ENCODE data around the gene UBE2C. TPM values are rescaled to one million over a fixed set of nuclear protein-coding genes. Genes with fewer than 3 reads are reported as not detected.

UBE2C gene
- total RNA-seq, 2 donors from 2014 or later: 139 to 216 TPM

DNA sequence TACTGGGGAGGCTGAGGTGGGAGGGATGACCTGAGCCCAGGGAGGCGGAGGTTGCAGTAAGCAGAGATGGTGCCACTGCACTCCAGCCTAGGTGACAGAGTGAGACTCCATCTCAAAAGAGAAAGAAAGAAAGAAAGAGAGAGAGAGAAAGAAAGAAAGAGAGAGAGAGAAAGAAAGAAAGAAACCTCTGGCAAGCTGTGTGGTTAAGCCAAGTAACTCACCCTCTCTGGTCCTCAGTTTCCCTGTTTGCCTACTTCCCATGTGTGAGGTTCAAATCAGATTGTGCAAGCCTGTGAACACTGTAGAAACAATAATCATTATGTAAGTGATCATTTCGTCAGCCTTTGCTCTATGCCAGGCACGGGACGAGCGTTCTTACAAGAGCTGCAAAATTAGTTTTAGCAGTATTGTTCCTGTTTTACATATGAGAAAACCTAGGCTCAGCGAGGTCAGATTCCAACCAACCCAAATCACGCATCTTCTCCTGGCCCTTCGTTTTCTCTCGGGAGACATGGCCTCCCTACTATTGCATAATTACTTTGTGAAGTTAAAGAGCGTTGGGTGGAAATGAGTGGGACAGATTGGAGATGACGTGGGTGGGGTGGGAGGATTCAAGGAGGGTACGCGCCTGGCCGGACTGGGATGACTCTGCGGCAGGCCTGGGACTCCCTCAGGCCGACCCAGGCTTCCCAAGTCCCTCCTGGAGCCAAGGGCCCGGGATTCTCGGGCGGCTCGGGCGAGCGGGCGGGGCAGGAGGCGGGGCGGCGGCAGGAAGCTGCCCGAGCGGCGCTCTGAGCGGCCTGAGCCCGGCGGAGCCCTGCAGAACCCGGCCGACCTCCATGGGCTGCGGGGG lies 20.8 kb downstream of the UBE2C start, which contains the start of gene SNX21:
TSS of gene SNX21 (plus strand) at position 770 of the 853 bp plus-strand sequence. CDS start 121 bp downstream, outside the sequence.
- Mint-ChIP-seq H3K27ac (peak within 1 kb of the TSS; percentile 95), H3K27me3 (ENCODE audit: insufficient read depth) (no peaks in the 10 kb centered on the region), H3K4me1 (peaks cover 14% of the 10 kb centered on the region), H3K9me3 (no peaks in the 10 kb centered on the region), H3K36me3 (ENCODE audit: low read depth) (peaks cover 3% of the 10 kb centered on the region), H3K4me3 (peak within 1 kb of the TSS; percentile 65)
- H3K4me1 ChIP-seq (ENCODE audit: control insufficient read depth, insufficient read depth, low read length): peaks cover 6% of the 10 kb centered on the region
- TF ChIP-seq, protein P1, sequence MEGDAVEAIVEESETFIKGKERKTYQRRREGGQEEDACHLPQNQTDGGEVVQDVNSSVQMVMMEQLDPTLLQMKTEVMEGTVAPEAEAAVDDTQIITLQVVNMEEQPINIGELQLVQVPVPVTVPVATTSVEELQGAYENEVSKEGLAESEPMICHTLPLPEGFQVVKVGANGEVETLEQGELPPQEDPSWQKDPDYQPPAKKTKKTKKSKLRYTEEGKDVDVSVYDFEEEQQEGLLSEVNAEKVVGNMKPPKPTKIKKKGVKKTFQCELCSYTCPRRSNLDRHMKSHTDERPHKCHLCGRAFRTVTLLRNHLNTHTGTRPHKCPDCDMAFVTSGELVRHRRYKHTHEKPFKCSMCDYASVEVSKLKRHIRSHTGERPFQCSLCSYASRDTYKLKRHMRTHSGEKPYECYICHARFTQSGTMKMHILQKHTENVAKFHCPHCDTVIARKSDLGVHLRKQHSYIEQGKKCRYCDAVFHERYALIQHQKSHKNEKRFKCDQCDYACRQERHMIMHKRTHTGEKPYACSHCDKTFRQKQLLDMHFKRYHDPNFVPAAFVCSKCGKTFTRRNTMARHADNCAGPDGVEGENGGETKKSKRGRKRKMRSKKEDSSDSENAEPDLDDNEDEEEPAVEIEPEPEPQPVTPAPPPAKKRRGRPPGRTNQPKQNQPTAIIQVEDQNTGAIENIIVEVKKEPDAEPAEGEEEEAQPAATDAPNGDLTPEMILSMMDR (conservative IDR thresholded peaks at IDR 0.05): no peak
- no peaks in the 10 kb centered on the region for H3K9me3 ChIP-seq (ENCODE audit: control insufficient read depth, low read length)
- peak; percentile 94 for DNase-seq
- H3K27me3 ChIP-seq (ENCODE audit: control insufficient read depth, insufficient read depth, low read length, poor library complexity, severe bottlenecking): no peaks in the 10 kb centered on the region
- 18 to 90% methylated on average over 5 to 35 of the region's 35 CpGs for WGBS, 2 experiments (ENCODE audit: insufficient coverage in 1 of 2, insufficient read length in 1 of 2)
- peak within 1 kb of the TSS; percentile 42 for H3K27ac ChIP-seq (ENCODE audit: low read depth, low read length)
- peak within 1 kb of the TSS; percentile 79 for H3K4me3 ChIP-seq (ENCODE audit: low read length)
- H3K36me3 ChIP-seq (ENCODE audit: control insufficient read depth, insufficient read depth, low read length): peaks cover 4% of the 10 kb centered on the region
- H3K9ac ChIP-seq (ENCODE audit: extremely low read depth, low read length, poor library complexity, severe bottlenecking): peak within 1 kb of the TSS; percentile 1

DNA sequence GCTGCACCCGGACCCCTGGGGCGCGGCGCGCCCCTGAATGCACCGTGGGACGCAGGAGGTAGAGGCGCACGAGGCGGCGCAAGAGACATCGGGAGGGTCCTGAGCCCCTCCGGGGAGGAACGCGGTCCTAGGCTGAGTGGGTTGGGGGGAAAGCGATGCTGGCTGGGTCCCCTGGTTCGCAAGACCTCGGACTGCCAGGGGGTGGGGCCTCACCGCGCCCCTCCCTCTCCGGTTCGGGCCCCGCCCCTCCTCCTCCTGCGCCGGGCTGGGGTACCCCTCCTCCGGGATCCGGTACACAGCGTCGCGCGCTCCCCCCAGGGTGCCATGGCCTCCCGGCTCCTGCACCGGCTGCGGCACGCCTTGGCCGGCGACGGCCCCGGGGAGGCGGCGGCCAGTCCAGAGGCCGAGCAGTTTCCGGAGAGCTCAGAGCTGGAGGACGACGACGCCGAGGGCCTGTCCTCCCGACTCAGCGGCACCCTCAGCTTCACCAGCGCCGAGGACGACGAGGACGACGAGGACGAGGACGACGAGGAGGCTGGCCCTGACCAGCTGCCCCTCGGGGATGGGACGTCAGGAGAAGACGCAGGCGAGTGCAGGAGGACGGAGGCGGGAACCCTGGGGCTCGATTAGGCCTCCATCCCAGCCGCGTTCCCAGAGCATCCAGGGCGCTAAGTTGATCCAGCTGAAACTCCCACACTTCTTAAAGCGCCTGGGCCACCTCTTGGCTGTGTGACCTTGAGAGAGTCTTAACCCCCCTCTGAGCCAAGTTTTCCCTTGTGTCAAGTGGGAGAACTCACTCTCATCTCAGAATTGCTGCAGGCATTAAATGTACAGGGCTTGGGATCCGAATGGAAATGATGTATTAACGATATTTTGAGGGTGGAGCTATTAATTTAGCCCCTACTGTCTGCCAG lies 21.7 kb downstream of the UBE2C start:
- Histone ChIP-seq H3K4me3 (ENCODE audit: low read length) (peak overlapping the region; percentile 79), H3K27ac (ENCODE audit: low read depth, low read length) (peak overlapping the region; percentile 42), H3K36me3 (ENCODE audit: control insufficient read depth, insufficient read depth, low read length) (peaks cover 4% of the 10 kb centered on the region), H3K9ac (ENCODE audit: extremely low read depth, low read length, poor library complexity, severe bottlenecking) (peak overlapping the region; percentile 1), H3K27me3 (ENCODE audit: control insufficient read depth, insufficient read depth, low read length, poor library complexity, severe bottlenecking) (no peaks in the 10 kb centered on the region), H3K9me3 (ENCODE audit: control insufficient read depth, low read length) (no peaks in the 10 kb centered on the region), H3K4me1 (ENCODE audit: control insufficient read depth, insufficient read depth, low read length) (peaks cover 6% of the 10 kb centered on the region)
- no peaks in the 10 kb centered on the region for H3K27me3 Mint-ChIP-seq (ENCODE audit: insufficient read depth)
- H3K9me3 Mint-ChIP-seq: no peaks in the 10 kb centered on the region
- TF ChIP-seq, protein P1 (conservative IDR thresholded peaks at IDR 0.05): no peak
- H3K36me3 Mint-ChIP-seq (ENCODE audit: low read depth): peaks cover 5% of the 10 kb centered on the region
- H3K27ac Mint-ChIP-seq: peak overlapping the region; percentile 81
- H3K4me1 Mint-ChIP-seq: peaks cover 14% of the 10 kb centered on the region
- DNase-seq: peak; percentile 93
- H3K4me3 Mint-ChIP-seq: peak overlapping the region; percentile 65
- 9 to 11% methylated on average over 33 to 71 of the region's 71 CpGs for WGBS, 2 experiments (ENCODE audit: insufficient coverage in 1 of 2, insufficient read length in 1 of 2)

GRCh38 chr20:45834797-45835161 lies 22.3 kb downstream of the UBE2C start:
- Histone ChIP-seq H3K27me3 (ENCODE audit: control insufficient read depth, insufficient read depth, low read length, poor library complexity, severe bottlenecking) (no peaks in the 10 kb centered on the region), H3K9me3 (ENCODE audit: control insufficient read depth, low read length) (no peaks in the 10 kb centered on the region), H3K4me1 (ENCODE audit: control insufficient read depth, insufficient read depth, low read length) (peaks cover 6% of the 10 kb centered on the region), H3K9ac (ENCODE audit: extremely low read depth, low read length, poor library complexity, severe bottlenecking) (no peak overlapping the region), H3K4me3 (ENCODE audit: low read length) (peak overlapping the region; percentile 79), H3K36me3 (ENCODE audit: control insufficient read depth, insufficient read depth, low read length) (peaks cover 4% of the 10 kb centered on the region), H3K27ac (ENCODE audit: low read depth, low read length) (no peak overlapping the region)
- Mint-ChIP-seq H3K4me1 (peaks cover 14% of the 10 kb centered on the region), H3K27ac (no peak overlapping the region), H3K9me3 (no peaks in the 10 kb centered on the region), H3K4me3 (peak overlapping the region; percentile 65), H3K27me3 (ENCODE audit: insufficient read depth) (no peaks in the 10 kb centered on the region), H3K36me3 (ENCODE audit: low read depth) (peaks cover 5% of the 10 kb centered on the region)
- WGBS, 2 experiments (ENCODE audit: insufficient coverage in 1 of 2, insufficient read length in 1 of 2): 96 to 98% methylated on average over 12 to 14 of the region's 14 CpGs
- DNase-seq: no peak
- TF ChIP-seq, protein P1 (conservative IDR thresholded peaks at IDR 0.05): no peak

Measured in endodermal cell (in vitro differentiated cells).